GM19035 (cell line): ENCODE results near the gene CLEC16A.
"Not testable (repeated sequence)": the region's sequence is repeated elsewhere in the genome, so short reads cannot be mapped to it uniquely, and the experiment has no call there.

Experiments used
- ATAC-seq: cut with Tn5 transposase; IDR thresholded peaks from one replicate; pipeline ENCODE4 v1.9.1; 2021; ENCODE audit not compliant: unreplicated experiment

CLEC16A gene

GRCh38 chr16:10923146-10923649 is 21.2 kb upstream of the CLEC16A start:
- ATAC-seq = no peak

DNA sequence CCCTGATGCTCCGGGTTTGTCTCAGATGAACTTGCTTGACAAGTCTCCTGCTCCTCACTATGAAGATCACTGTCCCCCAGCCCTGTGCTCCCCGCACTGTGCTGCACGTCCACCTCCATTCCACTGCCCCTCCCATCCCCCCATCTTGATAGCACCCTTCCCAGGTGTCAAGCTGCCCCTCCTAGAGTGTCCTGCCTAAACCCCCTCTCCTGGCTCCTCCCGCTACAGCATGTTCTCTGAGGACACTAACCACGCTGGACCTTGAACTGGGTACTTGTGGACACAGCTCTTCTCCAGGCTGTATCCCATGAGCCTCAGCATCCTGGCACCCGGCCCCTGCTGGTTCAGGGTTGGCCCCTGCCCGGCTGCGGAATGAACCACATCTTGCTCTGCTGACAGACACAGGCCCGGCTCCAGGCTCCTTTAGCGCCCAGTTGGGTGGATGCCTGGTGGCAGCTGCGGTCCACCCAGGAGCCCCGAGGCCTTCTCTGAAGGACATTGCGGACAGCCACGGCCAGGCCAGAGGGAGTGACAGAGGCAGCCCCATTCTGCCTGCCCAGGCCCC is 20.6 kb upstream of the CLEC16A start:
- ATAC-seq = no peak

DNA sequence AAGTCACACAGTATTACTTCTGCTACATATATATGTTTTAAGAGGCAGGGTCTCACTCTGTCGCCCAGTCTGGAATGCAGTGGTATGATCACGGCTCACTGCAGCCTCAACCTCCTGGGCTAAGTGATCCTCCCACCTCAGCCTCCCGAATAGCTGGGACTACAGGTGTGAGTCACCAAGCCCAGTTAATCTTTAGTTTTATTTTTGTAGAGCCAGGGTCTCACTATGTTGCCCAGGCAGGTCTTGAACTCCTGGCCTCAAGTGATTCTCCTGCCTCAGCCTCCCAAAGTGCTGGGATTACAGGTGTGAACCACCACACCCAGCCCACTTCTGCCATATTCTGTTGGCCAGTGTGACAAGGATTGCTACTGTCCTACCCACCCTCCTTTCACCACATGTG is 19.1 kb upstream of the CLEC16A start:
- ATAC-seq = not testable (repeated sequence)

DNA sequence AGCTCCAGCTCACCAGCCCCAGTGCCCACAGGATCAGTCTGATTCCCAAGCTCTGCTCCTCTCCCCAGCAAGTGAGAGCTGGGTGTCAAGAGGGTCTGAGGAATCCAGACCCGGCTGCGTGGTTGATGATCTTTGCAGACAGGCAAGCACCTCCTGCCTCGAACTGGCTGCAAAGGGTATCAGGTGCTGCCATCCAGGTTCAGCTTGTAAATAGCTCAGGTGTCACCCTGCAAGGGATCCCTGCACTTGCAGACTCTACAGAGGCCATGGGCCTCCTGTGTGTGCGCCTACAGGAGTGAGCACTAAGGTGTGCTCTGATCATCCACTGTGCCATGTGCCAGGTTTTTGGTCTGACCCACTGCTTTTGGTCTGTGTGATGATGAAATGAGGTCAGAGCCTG is 18.3 kb upstream of the CLEC16A start:
- no peak for ATAC-seq

DNA sequence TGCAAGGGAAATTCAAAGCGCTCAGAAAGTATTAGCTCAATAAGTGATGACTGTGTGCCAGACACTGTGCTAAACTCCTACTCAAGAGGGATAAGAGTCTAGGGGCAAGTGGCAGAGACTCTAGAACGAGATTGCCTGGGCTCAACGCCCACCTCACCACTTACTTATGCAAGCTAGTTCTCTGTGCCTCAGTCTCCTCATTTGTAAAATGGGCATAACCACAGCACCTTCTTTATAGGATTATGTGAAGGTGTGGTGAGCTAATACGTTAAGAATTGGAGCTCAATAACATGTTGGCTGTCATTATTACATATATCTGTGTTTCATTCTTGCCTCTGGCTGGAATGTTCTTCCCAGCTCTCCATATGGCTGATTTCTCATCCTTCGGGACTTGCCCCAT is 17.5 kb upstream of the CLEC16A start:
- no peak for ATAC-seq

- no peak for ATAC-seq
Measured at GRCh38 chr16:10927497-10928112, 16.8 kb upstream of the CLEC16A start.

- ATAC-seq = not testable (repeated sequence)
Measured at GRCh38 chr16:10929097-10929496, 15.3 kb upstream of the CLEC16A start.

- no peak for ATAC-seq
Measured at GRCh38 chr16:10929853-10930754, 14.3 kb upstream of the CLEC16A start.

DNA sequence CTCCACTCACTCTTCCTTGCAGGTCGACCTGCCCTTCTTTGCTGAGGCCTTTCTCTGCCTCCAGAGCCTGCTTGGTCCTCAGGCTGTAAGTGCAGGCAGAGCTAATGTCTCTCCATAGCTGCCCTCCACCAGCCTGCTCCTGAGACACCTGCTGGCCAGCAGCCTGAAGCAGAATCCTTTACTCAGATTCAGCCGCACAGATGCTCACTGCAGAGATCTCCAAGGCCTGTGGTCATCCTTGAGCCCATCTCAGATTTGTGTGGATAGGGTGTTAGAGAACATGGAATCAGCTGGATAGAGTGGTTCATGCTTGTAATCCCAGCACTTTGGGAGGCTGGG is 13.6 kb upstream of the CLEC16A start:
- ATAC-seq = no peak

- no peak for ATAC-seq
Measured at GRCh38 chr16:10931134-10931533, 13.2 kb upstream of the CLEC16A start.

DNA sequence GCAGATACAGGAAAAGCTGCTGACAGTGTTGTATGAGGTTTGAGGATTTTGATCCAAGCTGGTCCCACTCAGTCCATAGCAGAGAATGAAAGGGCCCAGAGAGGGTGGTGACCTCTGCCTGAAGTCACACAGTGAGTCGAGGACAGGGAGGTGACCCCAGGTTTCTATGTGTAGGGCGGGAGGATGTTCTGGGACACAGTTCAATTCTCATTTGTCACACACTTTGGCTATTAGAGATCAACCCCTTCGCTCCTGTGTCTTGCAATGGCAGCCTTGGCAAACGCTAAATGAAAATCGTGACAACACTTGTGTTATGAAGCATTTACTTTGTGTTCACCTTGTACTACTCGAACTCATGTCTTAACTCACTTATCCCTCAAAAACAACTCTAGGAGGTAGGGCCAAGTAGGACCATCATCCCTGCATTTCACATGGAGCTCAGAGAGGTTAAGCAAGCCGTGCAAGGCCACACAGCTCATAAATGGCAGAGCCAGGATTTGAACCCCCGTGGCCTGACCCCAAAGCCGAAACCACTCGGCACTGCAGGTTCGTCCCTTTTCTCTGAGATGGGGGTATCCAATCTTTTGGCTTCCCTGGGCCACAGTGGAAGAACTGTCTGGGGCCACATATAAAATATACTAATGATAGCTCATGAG is 12.3 kb upstream of the CLEC16A start:
- ATAC-seq = no peak

DNA sequence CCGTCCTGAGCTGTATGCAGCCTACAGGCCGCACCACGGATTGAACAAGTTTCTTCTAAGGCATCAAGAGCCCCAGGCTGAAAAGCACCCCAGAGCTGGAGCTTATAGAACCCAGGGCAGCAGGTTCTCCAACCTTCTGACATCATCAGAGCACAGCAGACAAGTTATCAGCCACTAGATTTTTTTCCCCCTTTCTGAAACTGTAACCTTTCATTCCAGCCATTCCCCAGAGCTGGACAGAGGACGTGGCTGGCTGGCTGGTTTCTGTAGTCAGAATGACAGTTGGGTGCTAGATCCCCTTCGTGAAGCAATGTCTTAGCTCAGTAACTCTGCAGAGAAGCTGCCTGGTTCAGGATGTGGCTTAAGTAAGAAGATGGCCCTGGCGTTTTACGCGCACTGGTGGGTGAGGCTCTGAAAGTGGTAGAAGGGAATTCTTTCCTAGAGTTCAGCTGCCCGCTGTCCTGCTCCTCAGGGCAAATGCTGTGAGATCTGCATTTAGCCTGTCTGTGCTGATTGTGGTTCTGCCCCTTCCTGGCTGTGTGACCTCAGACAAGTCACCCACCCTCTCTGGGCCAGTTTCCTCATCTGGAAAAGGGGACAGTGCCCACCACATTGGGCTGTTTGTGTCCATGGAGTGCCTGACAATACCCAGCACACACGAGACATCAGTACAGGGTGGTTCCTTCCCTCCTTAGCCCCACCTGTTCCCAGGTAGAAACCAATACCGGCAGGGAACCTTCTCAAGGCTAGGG is 11.2 kb upstream of the CLEC16A start:
- ATAC-seq = no peak

GRCh38 chr16:10933865-10934264 is 10.5 kb upstream of the CLEC16A start:
- no peak for ATAC-seq

GRCh38 chr16:10934325-10935107 is 9.8 kb upstream of the CLEC16A start:
- no peak for ATAC-seq

GRCh38 chr16:10935226-10935915 is 9.0 kb upstream of the CLEC16A start:
- ATAC-seq = no peak

- ATAC-seq = no peak
Measured at GRCh38 chr16:10936272-10936984, 7.9 kb upstream of the CLEC16A start.

DNA sequence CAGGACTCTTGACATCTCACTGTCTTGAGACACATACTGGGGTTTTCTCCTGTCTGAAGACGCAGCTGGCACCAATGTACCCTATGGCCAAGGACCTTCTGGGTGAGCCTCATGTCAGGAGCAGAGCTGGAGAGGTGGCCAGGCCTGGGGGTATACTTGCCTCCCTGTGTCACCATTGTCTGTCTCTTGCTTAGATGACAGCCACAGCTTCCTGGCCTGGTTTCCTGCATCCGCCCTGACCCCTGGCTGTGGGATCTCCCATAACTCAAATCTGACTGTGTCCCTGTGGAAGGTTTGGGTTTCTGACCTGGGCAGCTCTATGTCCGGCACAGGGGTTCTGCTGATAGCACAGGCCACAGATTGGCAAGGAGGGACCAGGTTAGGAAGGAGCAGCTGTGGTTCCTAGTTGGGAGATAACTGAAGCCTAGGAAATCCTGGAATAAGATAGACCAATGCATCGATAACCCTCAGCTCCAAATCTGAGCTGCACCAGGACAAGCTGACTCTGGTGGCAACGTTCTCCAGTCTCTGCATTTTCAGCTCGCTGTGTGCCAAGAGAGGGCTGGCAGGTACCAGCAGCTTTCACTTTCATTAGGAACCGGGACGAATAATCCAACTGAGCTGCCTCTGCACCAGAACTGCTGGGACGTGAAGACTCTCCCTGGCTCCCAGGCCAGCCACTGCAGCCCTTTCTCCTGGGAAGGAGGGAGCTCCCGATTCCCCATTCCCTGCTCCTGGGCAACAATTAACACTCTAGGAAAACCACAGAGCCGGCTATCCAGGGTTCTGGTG is 7.1 kb upstream of the CLEC16A start:
- no peak for ATAC-seq

DNA sequence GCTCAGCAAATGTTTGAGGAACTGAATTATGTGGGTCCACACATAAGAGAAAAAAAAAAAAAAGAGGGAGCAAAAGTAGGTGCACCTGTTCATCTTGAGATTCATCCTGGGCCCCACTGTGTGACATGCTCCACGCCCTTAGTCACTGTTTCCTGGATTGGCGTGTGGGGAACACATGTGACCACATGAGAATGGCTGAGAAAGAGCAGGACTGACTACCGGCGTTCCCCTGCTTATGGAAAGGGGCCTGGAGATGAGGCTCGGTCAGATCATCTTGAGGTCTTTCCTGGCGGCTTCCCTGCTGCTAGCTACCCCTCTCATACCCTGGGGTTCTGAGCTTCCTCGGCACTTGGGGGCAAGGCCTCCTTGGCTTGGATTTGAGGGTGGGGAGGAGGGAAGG is 6.0 kb upstream of the CLEC16A start:
- no peak for ATAC-seq
